OCI-LY7 (cell line): ENCODE results near the gene SNX25. TPM values are rescaled to one million over a fixed set of nuclear protein-coding genes. Genes with fewer than 3 reads are reported as not detected.

Experiments
- BruUV-seq: library from RNA; stranded (reverse); fragments of 400-500 nt; replicated peaks from 2 replicates; lab custom pipeline; 2021; lab: Mats Ljungman, UMichigan
- CTCF ChIA-PET: fragments of 300-600 bp; sonication (Branson Sonifier 250); formaldehyde crosslinking; loops from one replicate; lab custom pipeline; 2022; ENCODE audit warnings: antibody characterized with exemption; ENCODE audit not compliant: unreplicated experiment; lab: Charles Lee
- POLR2A ChIA-PET: fragments of 300-600 bp; sonication (Branson Sonifier 250); formaldehyde crosslinking; loops from one replicate; lab custom pipeline; 2022; ENCODE audit warnings: antibody characterized with exemption; lab: Charles Lee
- DNase-seq: peaks from one replicate; pipeline ENCODE4 v3.0.0-alpha.2; 2015; ENCODE audit warnings: low spot score
- H2AFZ ChIP-seq: fragments of 200-600 bp; sonication (generic), shearing (Covaris generic); 2 replicates; pipeline ENCODE4 v1.6.1; 2014; ENCODE audit warnings: mild to moderate bottlenecking, antibody characterized with exemption, low read length, moderate library complexity
- H3K27ac ChIP-seq: fragments of 200-600 bp; sonication (generic); 2 replicates; pipeline ENCODE4 v1.5.1; 2014; ENCODE audit warnings: mixed run types, low read depth, mild to moderate bottlenecking, moderate library complexity, low read length, inconsistent platforms; ENCODE audit not compliant: poor library complexity, severe bottlenecking
- H3K36me3 ChIP-seq: fragments of 200-600 bp; sonication (generic); 2 replicates; pipeline ENCODE4 v1.6.1; 2014; ENCODE audit warnings: mild to moderate bottlenecking, antibody characterized with exemption, low read length, moderate library complexity, mixed read lengths; ENCODE audit not compliant: insufficient read depth
- H3K4me1 ChIP-seq: fragments of 200-600 bp; sonication (generic); 2 replicates; pipeline ENCODE4 v1.5.1; 2014; ENCODE audit warnings: mild to moderate bottlenecking, low read length; ENCODE audit not compliant: insufficient read depth, poor library complexity, severe bottlenecking
- H3K4me2 ChIP-seq: fragments of 200-600 bp; sonication (generic); 2 replicates; pipeline ENCODE4 v1.6.1; 2014; ENCODE audit warnings: mild to moderate bottlenecking, low read length
- H3K4me3 ChIP-seq: fragments of 200-600 bp; sonication (generic); 2 replicates; pipeline ENCODE4 v1.5.1; 2014; ENCODE audit warnings: mild to moderate bottlenecking, low read depth, low read length; ENCODE audit not compliant: poor library complexity, severe bottlenecking
- H3K79me2 ChIP-seq: fragments of 200-600 bp; sonication (generic); 2 replicates; pipeline ENCODE4 v1.6.1; 2016; ENCODE audit warnings: low read depth, mild to moderate bottlenecking, low read length, moderate library complexity, mixed read lengths; ENCODE audit not compliant: insufficient read depth
- H3K9me2 ChIP-seq: fragments of 200-600 bp; sonication (generic); 2 replicates; pipeline ENCODE4 v1.6.1; 2016; ENCODE audit warnings: mild to moderate bottlenecking, low read length, mixed read lengths; ENCODE audit not compliant: insufficient read depth
- H3K9me3 ChIP-seq: fragments of 200-600 bp; sonication (generic); 2 replicates; pipeline ENCODE4 v1.6.1; 2014; ENCODE audit warnings: mild to moderate bottlenecking, mixed run types, low read length, mixed read lengths
- H4K20me1 ChIP-seq: fragments of 200-600 bp; sonication (generic); 2 replicates; pipeline ENCODE4 v1.6.1; 2014; ENCODE audit warnings: mild to moderate bottlenecking, antibody characterized with exemption, low read length, moderate library complexity, mixed read lengths; ENCODE audit not compliant: insufficient read depth
- CTCF ChIP-seq: fragments of 200-600 bp; sonication (generic); conservative IDR thresholded peaks from 2 replicates; pipeline ENCODE4 v1.5.1; 2014; ENCODE audit warnings: mild to moderate bottlenecking, antibody characterized with exemption, low read length, moderate library complexity, mixed read lengths
- EZH2phosphoT487 ChIP-seq: fragments of 200-600 bp; sonication (generic); IDR thresholded peaks from 2 replicates; pipeline ENCODE4 v1.6.1; 2018; ENCODE audit warnings: low read depth, borderline replicate concordance, mild to moderate bottlenecking, mixed run types, antibody characterized with exemption, low read length, moderate library complexity, mixed read lengths
- intact Hi-C: fragments of 100-400 bp; cut with micrococcal nuclease; formaldehyde crosslinking; loops from one replicate; pipeline ENCODE4 v1.10.0; 2022; ENCODE audit not compliant: unreplicated experiment
- total RNA-seq, 2 experiments: library from RNA; depleted of rRNA in 1 of 2; stranded (reverse); fragments of >200 nt in 1 of 2; shearing (Covaris generic) in 1 of 2; gene quantifications; 2 replicates each; pipeline ENCODE4 v1.2.3, GENCODE V29; 2014 to 2022

Gene SNX25
- total RNA-seq, 2 experiments from 2014 or later = 33.7 to 55.6 TPM

- Histone ChIP-seq H3K9me2 (no peaks in the 10 kb centered on the region), H3K36me3 (peaks cover 10% of the 10 kb centered on the region; the same call in 1 of the 2 replicates), H4K20me1 (no peaks in the 10 kb centered on the region), H3K4me2 (no peak overlapping the region), H3K79me2 (peaks cover 37% of the 10 kb centered on the region; the same call in 1 of the 2 replicates), H3K4me3 (no peak overlapping the region), H3K4me1 (no peaks in the 10 kb centered on the region), H2AFZ (no peak overlapping the region), H3K27ac (no peak overlapping the region), H3K9me3 (peaks cover 6% of the 10 kb centered on the region; the same call in 1 of the 2 replicates)
- no peak for DNase-seq
- intact Hi-C loops = no loop called here
- POLR2A ChIA-PET = interaction anchor here (2.4 kb wide), 1 partner anchor 9 kb away, joined by 7 read pairs; no protein-coding TSS in a partner anchor
- BruUV-seq = no TSS peak
- TF ChIP-seq EZH2phosphoT487 (no peak), CTCF (no peak)
- CTCF ChIA-PET = no interaction called here
Observed at GRCh38 chr4:185235119-185235842, 25.9 kb downstream of the SNX25 start.

- peaks cover 32% of the 10 kb centered on the region; the same call in 1 of the 2 replicates for H3K79me2 ChIP-seq
- no peak overlapping the region for H3K27ac ChIP-seq
- H3K4me1 ChIP-seq = no peaks in the 10 kb centered on the region
- no peaks in the 10 kb centered on the region for H4K20me1 ChIP-seq
- TF ChIP-seq EZH2phosphoT487 (no peak), CTCF (no peak)
- intact Hi-C loops = no loop called here
- no TSS peak for BruUV-seq
- ChIA-PET POLR2A (interaction anchor here (1.5 to 2.4 kb wide), 2 partner anchors 9 to 24 kb away, joined by 4 to 7 read pairs; no protein-coding TSS in a partner anchor), CTCF (no interaction called here)
- no peak overlapping the region for H2AFZ ChIP-seq
- no peak overlapping the region for H3K4me2 ChIP-seq
- H3K36me3 ChIP-seq = peaks cover 10% of the 10 kb centered on the region; the same call in 1 of the 2 replicates
- H3K9me2 ChIP-seq = no peaks in the 10 kb centered on the region
- H3K9me3 ChIP-seq = peaks cover 6% of the 10 kb centered on the region; the same call in 1 of the 2 replicates
- H3K4me3 ChIP-seq = no peak overlapping the region
- no peak for DNase-seq
Observed at GRCh38 chr4:185235843-185236503, 26.6 kb downstream of the SNX25 start.
